G401.6 (cell line): ENCODE results near the gene CYFIP1.

Experiments used
- FAIRE-seq: peaks from 2 replicates; lab custom pipeline; 2012; peaks lifted over from hg19 to GRCh38; lab: Jason Lieb, UNC

CYFIP1 gene

DNA sequence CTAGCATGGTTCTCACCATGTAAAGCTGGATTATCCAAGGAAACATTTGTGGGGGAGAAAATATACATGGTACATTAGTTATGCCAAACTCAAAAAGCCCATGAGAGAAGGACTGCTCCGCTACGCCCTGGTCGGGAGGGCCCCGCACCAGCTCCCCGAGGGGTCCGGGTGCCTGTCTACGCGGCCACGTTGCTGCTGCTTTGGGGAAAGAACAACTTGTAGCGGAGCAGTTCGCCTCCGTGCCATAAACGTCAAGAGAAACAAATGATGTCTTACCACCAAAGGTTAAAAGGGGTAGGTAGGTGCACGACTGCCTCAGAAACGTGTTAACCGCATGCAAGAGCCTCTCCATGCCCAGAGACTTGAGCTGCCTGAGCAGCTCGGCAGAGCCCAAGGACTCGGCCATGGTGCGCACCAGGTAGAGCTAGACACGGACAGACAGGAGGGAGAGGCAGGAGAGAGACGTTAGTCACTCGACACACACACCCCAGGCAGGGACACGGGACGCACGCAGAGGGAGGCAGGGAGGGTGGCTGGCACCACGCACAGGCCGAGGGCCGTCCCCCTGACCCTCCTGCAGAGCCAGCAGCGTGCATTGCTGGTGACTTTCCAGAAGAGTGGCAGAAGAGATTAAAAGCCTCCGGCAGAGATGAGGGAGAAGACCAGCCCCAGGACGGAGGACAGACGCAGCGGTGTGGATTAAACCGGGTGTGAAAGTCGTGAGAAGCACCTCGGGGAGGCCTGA lies 63.4 kb downstream of the CYFIP1 start:
- no peak for FAIRE-seq

DNA sequence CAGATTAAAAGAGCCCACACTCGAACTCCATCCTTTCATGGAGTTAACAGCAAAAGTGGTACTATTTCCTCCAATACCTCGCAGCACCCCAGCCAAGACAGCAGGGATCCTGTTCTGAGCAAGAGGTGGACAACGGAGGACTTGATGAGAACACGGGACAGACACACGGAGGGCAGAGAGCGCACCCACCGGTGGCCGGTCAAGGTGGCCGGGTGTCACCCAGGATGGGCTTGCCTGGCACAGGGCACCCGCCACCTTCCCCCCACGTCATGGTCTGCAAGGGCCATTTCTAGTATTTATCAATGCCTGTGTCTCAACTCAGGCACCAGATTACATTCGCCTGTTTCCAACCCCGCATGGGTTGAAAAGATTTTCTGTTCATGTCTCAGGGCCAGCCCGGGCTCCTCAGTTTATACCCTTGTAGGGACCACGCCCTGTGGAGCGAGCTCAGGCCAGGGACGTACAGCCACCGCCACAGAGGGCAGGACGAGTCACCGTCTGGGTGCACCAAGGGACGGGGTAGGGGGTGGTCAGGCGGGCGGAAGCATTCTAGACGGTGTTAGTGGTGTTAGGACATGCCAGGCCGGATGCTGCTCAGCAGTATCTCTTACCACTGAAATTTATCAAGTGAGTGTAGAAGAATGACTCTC lies 64.2 kb downstream of the CYFIP1 start:
- no peak for FAIRE-seq

DNA sequence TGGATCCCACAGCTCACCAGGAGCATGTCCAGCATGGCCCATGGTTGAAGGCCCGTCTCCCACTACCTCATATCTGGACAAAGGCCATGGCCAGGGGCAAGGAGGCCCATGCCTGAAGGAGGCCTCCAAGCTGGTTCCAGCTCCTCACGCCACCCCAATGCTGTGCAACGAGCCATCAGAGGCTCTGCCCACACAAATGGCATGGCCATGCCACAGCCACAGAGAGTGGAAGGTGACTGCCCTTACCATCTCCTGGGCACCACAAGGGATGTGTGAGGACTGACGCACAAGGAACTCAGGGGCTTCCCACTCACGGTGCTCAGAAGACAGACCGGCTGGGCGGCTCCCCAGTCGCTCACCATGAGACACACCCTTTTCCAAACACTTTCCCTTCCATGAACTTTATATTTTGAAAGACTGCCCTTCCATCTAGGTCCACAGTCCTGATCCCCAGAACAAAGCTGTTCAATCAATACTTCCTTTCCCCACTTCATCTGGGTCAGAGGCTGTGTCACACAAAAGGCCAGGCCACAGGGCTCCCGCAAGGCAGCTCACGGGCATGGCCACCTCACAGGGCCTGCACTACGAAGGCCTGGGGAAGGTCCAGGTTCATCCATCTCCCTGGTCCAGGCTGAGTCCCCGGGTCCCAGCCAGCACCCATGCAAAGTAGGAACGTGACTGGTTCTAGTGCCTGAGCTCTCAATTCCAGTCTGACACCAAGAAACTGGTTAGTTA lies 66.4 kb downstream of the CYFIP1 start:
- FAIRE-seq: no peak

DNA sequence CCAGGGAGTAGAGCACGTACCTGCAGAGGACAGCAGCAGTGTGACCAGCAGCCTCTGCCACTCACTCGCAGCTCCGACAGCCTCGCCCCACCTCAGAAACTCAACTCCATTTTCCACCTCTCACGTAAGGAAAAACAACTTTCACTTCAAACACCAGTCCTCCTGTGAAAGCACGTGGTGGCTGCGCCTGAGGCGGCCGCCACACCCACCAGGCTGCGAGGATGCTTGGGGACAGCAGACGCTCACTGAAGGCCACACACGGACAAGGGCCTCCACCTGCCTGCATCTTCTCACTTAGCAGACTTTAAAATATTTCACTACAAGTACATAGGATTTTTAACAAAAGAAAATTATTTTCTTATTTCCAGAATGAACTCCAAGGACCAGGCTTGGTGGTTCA lies 67.9 kb downstream of the CYFIP1 start:
- no peak for FAIRE-seq

DNA sequence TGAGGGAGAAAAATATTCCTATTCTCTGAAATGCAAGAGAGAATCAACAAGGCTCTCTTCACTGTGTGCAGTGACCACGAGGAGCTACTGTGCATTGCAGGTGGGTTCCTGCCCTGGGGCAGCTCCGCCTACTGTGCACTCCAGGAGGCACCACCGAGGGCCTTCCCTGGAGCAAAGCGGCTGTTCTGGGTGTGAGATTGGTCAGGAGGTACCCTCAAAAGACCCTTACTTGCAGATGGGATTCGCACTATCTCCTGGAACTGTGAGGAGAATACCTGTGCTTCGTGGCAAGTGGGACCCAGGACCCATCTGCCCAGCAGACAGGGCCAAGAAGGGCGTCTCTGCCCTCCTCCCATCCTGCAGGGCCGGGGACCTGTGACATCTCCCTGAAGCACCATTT lies 68.9 kb downstream of the CYFIP1 start:
- no peak for FAIRE-seq

DNA sequence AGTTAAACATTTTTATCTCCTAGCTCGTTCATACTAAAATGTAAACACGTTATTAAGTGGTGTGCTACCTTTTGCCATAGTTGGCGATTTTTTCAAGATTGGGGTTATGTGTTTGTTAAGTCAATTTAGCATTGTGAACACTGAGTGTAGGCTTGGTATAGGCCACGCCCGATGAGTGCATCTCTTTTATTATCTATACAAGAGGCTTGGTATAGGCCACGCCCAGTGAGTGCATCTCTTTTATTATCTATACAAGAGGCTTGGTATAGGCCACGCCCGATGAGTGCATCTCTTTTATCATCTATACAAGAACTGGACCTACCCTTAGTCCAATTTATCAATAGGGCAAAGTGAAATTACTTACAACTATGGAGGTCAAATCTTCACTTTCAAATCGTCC lies 71.3 kb downstream of the CYFIP1 start:
- FAIRE-seq: no peak

DNA sequence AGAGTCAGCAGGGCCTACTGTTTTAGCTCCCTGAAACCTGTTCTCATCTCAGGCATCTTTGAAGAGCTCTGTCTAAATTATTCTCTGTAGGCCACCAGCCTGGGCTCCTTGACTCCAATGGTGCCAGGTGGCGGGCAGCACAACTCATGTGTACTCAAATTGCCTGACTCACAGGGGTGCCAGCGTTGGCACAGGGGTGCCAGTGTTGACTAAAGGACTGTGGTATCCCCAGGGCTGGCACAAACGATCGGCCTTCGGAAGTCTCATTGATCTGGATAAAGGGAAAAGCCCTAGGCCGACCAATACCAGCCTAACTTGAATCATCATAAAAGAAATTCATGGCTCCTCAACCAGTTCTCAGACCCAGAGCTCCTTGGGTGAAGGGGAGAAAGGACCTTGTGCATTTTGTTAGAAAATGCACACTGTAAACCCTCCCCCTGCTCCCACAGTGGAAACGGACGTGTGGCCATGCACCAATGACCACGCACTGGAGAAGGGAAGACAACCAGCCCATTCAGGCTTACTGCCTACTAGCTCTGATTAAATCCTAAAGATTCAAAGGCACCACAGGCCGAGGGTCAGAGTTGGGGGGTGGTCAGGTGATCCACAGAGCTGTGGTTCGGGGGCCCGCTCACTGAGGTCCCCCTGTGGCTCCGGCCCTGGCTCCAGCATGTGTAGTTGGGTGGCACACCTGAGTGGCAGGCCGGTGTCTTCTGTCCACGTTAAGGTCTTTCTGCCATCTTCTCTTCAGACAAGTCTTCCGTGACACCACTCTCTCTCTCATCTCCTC lies 72.8 kb downstream of the CYFIP1 start:
- FAIRE-seq: no peak

DNA sequence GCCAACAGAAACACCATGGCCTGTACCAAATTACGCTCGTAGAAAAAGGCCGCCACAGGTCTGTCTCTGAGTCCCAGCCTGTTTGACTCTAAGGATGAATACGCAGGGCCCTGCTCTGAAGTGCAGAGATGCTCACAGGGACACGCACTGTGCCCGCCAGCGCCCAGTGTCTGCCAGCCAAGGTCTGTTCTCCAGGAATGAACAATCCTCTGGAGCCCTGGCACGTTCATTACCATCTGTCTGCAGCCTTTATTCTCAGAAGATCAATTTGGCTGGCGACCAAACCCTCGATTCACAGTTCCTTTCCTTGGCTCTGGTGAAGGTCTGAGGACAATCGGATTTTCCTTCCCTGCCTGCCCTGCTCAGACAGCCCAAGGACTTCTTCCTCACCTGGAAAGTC lies 75.4 kb downstream of the CYFIP1 start:
- FAIRE-seq: no peak

DNA sequence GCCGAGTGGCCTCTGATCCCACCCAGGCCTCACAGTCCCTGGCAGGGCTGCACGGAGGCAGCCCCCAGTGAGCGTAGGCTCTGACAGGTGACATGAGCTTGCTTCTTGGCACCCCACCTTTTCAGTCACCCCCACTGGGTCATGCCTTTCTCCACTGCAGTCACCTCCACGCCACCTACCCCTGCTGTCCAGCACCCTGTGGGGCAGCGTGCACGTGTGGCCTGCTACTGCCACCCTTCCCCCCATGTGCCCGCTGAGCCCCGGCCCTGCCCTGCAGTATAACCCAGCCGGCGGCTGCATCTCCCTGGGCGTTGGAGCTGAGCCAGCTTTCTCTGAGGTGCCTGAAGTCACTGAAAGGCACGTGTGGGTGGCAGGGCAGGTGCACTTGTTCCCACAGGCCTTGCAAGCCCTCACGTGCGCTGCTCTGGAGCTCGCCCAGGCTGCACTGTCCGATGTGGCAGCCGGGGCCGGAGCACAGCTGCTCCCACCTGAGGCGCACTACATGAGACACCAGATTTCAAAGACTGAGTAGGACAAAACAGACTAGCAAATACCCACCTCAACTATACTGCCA lies 76.1 kb downstream of the CYFIP1 start:
- no peak for FAIRE-seq

DNA sequence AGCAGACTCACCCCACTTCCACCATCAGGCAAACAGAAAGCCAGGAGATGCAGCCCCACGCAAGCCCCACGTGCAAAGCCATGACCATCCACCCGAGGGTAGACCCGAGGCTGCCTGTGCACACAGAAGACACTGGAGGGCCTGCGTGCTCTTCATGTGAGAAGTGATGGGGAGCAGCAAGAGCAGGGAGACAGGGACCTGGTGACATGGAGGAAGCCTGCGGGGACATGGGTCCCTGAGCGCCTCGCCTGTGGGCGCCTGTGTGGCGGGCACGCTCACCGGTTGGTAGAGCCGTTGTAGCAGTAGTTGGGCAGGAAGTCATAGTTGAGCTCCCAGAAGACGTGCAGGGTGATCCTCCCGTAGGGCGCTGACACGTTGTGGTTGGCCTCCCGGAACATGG lies 76.7 kb downstream of the CYFIP1 start:
- FAIRE-seq: no peak

DNA sequence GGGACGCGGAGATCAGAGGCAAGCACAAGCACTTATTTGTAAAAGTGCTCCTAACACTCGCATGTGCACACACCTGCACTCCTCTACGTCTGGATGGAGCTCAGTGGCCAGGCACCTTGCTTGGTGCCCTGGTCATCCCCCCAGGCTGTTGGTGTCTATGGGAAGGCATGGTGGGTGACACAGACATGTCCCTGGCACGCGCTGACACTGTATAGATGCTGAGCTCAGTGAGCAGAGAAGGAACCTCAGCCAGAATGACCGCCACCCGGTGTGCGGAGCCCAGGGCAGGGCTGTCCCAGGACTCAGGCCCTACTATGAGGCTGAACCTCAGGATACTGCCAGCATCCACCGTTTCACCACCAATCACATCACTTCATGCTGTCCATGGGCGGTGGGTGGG lies 77.2 kb downstream of the CYFIP1 start:
- no peak for FAIRE-seq

DNA sequence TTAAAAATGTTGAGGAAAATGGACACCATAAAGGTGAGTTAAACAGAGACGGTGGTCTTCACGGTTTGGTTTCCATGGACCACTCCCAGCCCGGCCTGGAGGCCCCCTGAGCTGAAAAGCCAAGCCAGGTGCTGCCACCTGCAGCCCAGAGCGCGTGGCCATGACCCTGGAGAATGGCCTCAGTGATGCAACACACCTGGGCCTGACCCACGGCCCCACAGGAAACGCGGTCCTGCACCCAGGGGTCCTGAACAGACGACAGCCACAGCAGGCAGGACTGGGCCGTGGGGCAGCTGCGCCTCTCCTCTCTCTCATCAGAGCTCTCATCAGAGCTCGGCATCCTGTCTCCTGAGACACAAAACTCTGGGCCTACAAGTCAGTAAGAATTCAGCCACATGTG lies 77.6 kb downstream of the CYFIP1 start:
- no peak for FAIRE-seq

DNA sequence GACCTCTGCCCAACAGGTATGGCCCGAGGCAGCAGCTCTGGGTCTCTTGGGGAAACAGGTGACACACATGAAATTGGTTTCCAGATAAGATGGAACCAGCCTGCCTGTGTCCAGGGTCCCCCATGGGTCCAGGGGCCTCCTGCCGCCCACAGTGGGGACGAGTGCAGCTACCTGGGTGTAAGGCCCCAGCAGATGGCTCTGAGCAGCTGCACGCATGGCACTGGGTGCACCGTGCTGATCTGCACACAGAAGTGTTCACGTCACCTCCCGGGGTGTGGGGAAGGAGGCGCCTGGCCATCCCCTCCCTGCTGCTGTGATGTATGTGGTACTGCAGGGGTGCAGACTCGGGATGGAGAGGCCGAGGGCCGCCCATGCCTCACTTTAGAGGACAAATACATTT lies 78.1 kb downstream of the CYFIP1 start:
- no peak for FAIRE-seq

DNA sequence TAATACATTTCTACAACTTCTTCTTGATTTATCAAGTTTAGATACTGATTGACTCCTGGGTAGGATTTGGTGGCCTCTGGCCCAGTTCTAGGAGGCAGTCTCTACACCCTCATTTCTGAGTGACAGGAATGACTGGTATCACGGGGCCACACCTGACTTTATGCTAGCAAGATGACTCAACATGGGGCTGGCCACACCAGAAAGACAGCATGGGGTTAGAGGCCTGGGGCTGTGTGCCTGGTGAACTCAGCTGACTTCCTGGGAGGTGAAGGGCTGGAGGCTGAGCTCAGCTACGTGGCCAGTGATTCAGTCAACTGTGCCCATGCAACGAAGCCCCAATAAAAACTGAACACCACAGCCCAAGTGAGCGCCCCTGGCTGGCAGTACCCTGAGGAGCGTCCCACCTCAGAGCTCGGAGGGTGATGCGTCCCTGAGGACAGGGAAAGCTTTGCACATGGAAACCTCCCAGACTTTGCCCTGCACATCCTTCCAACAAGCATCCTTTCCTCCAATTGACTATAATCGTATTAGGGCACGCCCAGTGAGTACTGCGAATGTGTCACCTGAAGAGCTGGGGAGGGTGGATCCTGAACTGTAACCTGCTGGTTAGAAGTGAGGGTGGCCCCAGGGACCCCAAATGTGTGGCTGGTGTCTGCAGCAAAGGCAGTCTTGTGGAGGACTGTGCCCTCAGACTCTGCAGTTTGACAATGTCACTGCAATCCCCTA lies 84.5 kb downstream of the CYFIP1 start:
- no peak for FAIRE-seq

DNA sequence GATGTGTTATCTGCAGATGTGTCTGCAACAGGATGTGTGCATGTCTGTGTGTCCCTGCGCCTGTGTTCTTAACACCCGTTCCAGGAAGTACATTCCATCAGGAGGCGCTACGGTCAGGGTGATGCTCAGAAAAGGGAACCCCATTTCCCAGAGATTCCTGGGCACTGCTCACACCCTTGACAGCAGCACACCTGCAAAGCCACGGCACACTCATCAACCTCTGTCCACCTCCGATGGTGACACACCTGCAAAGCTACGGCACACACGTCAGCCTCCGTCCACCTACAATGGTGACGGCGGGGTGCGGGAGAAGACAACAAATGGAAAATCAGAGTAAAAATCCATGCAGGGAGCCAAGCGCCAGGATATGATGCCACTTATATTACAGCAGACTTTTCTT lies 86.3 kb downstream of the CYFIP1 start:
- FAIRE-seq: no peak

DNA sequence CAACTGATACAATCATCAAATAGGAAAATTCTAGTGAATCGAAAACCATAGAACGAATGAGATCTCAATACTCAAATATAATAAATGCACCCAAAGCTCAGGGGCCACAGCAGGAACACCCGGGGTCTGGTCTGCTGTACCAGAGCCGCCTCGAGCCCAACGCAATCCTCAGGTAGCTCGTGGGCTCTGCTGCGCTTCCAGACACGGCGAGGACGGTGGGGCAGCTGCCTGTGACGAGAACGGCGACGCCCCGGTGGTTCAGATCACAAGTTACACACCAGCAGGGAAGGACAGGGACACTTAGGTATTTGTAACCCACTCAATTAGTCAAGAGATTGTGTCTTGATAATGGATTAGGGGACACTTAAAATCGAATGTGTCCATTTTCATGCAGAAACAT lies 87.1 kb downstream of the CYFIP1 start:
- FAIRE-seq: no peak

DNA sequence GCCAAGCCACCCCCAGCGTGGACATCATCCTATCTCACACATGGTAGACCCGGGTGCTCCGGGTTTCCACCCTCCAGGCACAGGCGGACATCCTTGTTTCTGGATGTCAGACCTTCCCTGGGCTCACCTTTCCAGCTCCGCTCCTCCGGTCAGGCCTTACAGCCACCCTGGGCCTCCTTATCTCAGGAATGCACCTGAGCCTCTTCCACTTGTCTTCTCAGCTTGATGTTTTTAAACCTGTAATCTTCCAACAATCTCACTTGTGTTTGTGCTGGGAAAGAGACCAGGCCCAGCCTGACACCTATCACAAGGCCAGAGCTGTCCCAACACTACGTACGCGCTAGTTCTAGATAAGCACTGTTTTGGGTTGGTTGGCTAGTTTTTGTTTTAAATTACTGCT lies 87.8 kb downstream of the CYFIP1 start:
- no peak for FAIRE-seq

DNA sequence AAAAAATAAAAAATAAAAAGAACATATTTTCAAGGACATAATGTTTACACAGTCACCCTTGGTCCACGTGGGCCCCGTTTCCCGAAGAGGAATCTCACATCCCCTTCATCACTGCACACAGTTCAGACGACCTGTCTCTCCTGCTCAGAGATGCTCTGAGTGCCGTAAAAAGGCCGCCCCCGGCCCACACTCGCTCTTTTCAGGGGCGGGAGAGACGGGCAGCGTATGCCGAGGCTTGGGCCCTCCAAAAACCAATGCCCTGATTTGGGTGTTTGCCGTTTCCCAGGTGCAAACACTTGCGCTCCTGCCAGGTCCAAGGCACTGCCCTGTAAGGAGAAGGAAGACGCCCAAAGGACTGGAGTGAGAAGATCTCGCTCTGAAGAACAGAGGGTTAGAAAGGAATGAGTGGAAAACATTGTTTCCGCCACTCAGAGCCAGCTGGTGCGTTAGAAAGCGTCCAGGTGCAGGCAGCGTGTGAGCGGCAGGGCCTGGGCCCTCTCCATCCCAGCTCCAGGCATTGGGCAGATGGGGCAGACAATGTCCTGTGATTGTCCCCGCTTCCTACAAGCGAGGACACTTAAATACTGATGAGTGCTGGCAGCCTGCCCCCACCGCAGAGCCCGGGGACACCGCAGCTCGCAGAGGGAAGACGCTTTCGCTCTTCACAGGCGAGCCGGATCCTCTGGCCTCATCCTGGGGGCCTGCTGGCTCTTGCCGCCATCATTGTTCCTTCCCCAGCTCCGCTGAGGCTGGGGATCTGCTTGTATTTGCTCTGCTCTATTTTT lies 88.5 kb downstream of the CYFIP1 start:
- no peak for FAIRE-seq

DNA sequence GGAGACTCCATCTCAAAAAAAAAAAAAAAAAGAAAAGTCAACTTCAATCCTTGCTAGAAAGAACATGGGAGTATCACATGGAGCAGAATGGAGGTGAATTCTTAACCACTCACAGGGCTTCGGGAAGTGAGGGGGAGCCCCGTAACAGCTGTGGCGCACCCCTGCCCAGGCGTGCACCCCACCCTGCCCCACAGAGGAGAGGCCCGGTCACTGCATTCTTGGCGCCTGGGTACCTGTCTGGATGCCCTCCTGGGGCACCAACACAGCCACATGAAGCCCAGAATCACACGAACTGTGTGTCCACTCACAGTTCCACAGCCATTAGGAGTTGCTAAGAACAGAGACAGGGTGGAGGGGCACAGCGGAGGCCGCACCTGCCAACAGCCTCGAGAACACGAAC lies 89.9 kb downstream of the CYFIP1 start:
- FAIRE-seq: no peak

DNA sequence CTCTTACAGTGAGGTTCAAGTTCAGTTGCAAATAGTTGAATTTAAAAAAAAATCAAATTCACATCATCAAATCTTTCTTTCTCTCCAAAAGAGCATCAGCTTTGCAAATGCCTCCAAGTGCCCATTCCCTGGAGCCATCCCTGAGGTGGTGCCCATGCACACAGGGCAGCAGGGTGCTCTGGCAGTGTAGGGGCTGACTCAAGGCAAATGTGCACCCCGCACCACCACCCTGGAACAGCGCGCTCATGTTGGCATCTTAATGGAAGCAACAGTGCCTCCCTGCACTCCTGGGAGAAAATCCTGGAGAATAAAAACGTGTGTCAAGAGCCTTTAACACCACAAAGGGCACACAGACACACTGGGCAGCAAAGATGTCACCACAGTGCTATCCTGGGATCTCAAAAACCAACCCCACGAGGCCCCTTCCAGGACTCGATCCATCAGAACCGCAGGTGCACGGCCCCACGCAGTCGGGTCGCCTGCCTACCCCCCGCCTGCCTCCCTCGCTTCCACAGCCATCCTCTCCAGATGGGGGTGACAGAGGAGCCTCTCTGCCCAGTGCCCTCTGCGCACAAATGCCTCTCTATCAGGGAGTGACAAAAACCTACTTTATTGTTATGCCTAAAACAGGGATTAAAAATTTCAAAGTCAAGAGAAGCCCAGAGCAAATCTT lies 90.9 kb downstream of the CYFIP1 start:
- FAIRE-seq: no peak
